NCI-H2196 (cell line): ENCODE results near the gene DCXR.

Experiments
- DNase-seq: peaks from one replicate; lab custom pipeline; 2025; ENCODE audit not compliant: unreplicated experiment; lab: John Stamatoyannopoulos, UW

DCXR gene

GRCh38 chr17:82055965-82056728, 18.6 kb upstream of the DCXR start:
- no peak for DNase-seq

GRCh38 chr17:82055023-82055964, 17.8 kb upstream of the DCXR start:
- DNase-seq: no peak

GRCh38 chr17:82054351-82055022, 17.0 kb upstream of the DCXR start:
- no peak for DNase-seq

- DNase-seq: no peak
These were observed 16.2 kb upstream of the DCXR start for GRCh38 chr17:82053556-82054263.

GRCh38 chr17:82053130-82053529, 15.6 kb upstream of the DCXR start:
- no peak for DNase-seq

GRCh38 chr17:82052638-82053059, 15.2 kb upstream of the DCXR start:
- DNase-seq: no peak

GRCh38 chr17:82051776-82052637, 14.5 kb upstream of the DCXR start, which contains the start of the genes GPS1 and RFNG:
Gene GPS1 (plus strand): TSS chr17:82051898. CDS start chr17:82051932, 34 bp downstream.
Gene RFNG (minus strand): TSS chr17:82051811. CDS start chr17:82051766, 45 bp downstream.
- DNase-seq: peak; percentile 83

GRCh38 chr17:82050761-82051641, 13.5 kb upstream of the DCXR start:
- DNase-seq: no peak

GRCh38 chr17:82050152-82050760, 12.8 kb upstream of the DCXR start:
- DNase-seq: no peak

GRCh38 chr17:82049521-82049971, 12.0 kb upstream of the DCXR start:
- no peak for DNase-seq

- no peak for DNase-seq
These were observed 11.6 kb upstream of the DCXR start for GRCh38 chr17:82049106-82049505.

- DNase-seq: no peak
These were observed 11.1 kb upstream of the DCXR start for GRCh38 chr17:82048571-82048971.

- DNase-seq: no peak
These were observed 10.5 kb upstream of the DCXR start for GRCh38 chr17:82047914-82048570.

- no peak for DNase-seq
These were observed 9.9 kb upstream of the DCXR start for GRCh38 chr17:82047379-82047778.

GRCh38 chr17:82046903-82047302, 9.4 kb upstream of the DCXR start:
- DNase-seq: no peak

- DNase-seq: no peak
These were observed 8.5 kb upstream of the DCXR start for GRCh38 chr17:82045936-82046484.

- DNase-seq: no peak
These were observed 6.0 kb upstream of the DCXR start for GRCh38 chr17:82043507-82043906.
